Neutrophil (primary cell): ENCODE measurements around the gene TMEM63B.
"Not testable (repeated sequence)": the region's sequence is repeated elsewhere in the genome, so short reads cannot be mapped to it uniquely, and the experiment has no call there.

Experiments used
- H3K27ac ChIP-seq: fragments of 200-600 bp; sonication (generic); 2 replicates; pipeline ENCODE4 v1.5.1; 2016; ENCODE audit warnings: mild to moderate bottlenecking, moderate library complexity
- H3K27me3 ChIP-seq: fragments of 200-600 bp; sonication (generic); 2 replicates; pipeline ENCODE4 v1.6.0; 2016; ENCODE audit warnings: mild to moderate bottlenecking
- H3K36me3 ChIP-seq: fragments of 200-600 bp; sonication (generic); 2 replicates; pipeline ENCODE4 v1.5.1; 2017
- H3K4me1 ChIP-seq, 2 experiments: fragments of 200-600 bp in 1 of 2; sonication (generic) in 1 of 2; 1 replicate in 1 of 2; 2 replicates in 1 of 2; pipeline versions ENCODE4 v1.5.1 to v1.6.1; 2013 to 2016; ENCODE audit warnings: low read depth in 1 of 2, low read length in 1 of 2, mild to moderate bottlenecking in 1 of 2, moderate library complexity in 1 of 2; ENCODE audit not compliant: control insufficient read depth in 1 of 2, insufficient read depth in 1 of 2
- H3K4me3 ChIP-seq, 2 experiments: fragments of 200-600 bp in 1 of 2; sonication (generic) in 1 of 2; 1 replicate in 1 of 2; 2 replicates in 1 of 2; pipeline ENCODE4 v1.5.1; 2013 to 2016; ENCODE audit warnings: low read depth in 1 of 2, low read length in 1 of 2, mild to moderate bottlenecking in 1 of 2, moderate library complexity in 1 of 2
- H3K9me3 ChIP-seq: fragments of 200-600 bp; sonication (generic); 2 replicates; pipeline ENCODE4 v1.5.1; 2016
- CTCF ChIP-seq: fragments of 200-600 bp; sonication (generic); IDR thresholded peaks from 2 replicates; pipeline ENCODE4 v1.5.1; 2016; ENCODE audit warnings: antibody characterized with exemption

TMEM63B gene

GRCh38 chr6:44180886-44181285 is 53.5 kb downstream of the TMEM63B start:
- Histone ChIP-seq H3K36me3 (no peaks in the 10 kb centered on the region), H3K4me3 (no peak overlapping the region), H3K4me1 (peaks cover 5 to 6% of the 10 kb centered on the region in 2 experiments), H3K27me3 (peaks cover 11% of the 10 kb centered on the region), H3K9me3 (no peaks in the 10 kb centered on the region), H3K27ac (no peak overlapping the region)
- no peak for TF ChIP-seq CTCF

GRCh38 chr6:44181784-44182183 is 54.4 kb downstream of the TMEM63B start:
- H3K36me3 ChIP-seq, H3K9me3 ChIP-seq, H3K4me3 ChIP-seq, H3K4me1 ChIP-seq, H3K27ac ChIP-seq, H3K27me3 ChIP-seq: not testable (repeated sequence)

- Histone ChIP-seq H3K9me3 (no peaks in the 10 kb centered on the region), H3K27me3 (no peaks in the 10 kb centered on the region), H3K4me3 (no peak overlapping the region), H3K4me1 (no peaks in the 10 kb centered on the region), H3K36me3 (no peaks in the 10 kb centered on the region), H3K27ac (no peak overlapping the region)
- TF ChIP-seq CTCF, result no peak
Observed at GRCh38 chr6:44182911-44183390, 55.6 kb downstream of the TMEM63B start.

GRCh38 chr6:44183783-44184182 is 56.4 kb downstream of the TMEM63B start:
- no peaks in the 10 kb centered on the region for H3K9me3 ChIP-seq
- no peaks in the 10 kb centered on the region for H3K36me3 ChIP-seq
- no peak overlapping the region for H3K4me3 ChIP-seq
- no peaks in the 10 kb centered on the region for H3K4me1 ChIP-seq
- no peak overlapping the region for H3K27ac ChIP-seq
- no peak for TF ChIP-seq CTCF
- no peaks in the 10 kb centered on the region for H3K27me3 ChIP-seq

- not testable (repeated sequence) for H3K27me3 ChIP-seq, H3K4me1 ChIP-seq, H3K27ac ChIP-seq, H3K9me3 ChIP-seq, H3K36me3 ChIP-seq, H3K4me3 ChIP-seq
Observed at GRCh38 chr6:44185356-44185755, 58.0 kb downstream of the TMEM63B start.

GRCh38 chr6:44185953-44186634 is 58.7 kb downstream of the TMEM63B start:
- Histone ChIP-seq H3K27ac (no peak overlapping the region), H3K27me3 (no peaks in the 10 kb centered on the region), H3K4me1 (no peaks in the 10 kb centered on the region), H3K9me3 (no peaks in the 10 kb centered on the region), H3K4me3 (no peak overlapping the region), H3K36me3 (no peaks in the 10 kb centered on the region)
- no peak for TF ChIP-seq CTCF
